Measurements from ENCODE around the gene STAP1.
"Not testable (repeated sequence)": the region's sequence is repeated elsewhere in the genome, so short reads cannot be mapped to it uniquely, and the experiment has no call there.

Gene STAP1

DNA sequence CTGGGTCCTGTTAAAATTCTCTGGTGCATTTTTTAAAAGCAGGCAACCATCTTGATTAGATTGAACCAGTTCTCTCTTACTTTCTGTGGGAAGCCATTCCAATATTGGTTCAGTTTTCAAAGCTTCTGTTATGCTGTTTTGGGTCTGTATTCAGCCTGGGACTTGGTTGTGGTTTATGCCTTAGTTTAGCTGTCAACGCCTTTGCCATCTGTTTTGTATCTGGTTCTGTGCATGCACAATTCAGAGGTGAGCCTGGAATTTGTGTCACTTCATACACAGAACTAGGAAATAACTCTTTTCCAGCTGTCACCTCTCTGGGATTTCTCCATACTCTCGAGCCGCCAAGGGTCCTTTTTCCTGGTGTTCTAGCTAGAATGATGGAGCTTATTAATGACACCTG is 46.2 kb downstream of the STAP1 start:
- no peak for DNase-seq
- Histone ChIP-seq H3K4me1 (ENCODE audit: control insufficient read depth, insufficient read depth, low read length, poor library complexity, severe bottlenecking) (no peaks in the 10 kb centered on the region), H3K9me3 (ENCODE audit: control insufficient read depth, low read length) (no peaks in the 10 kb centered on the region), H3K27ac (ENCODE audit: insufficient read depth, low read length, poor library complexity, severe bottlenecking) (no peak overlapping the region), H3K4me3 (ENCODE audit: insufficient read depth, low read depth, low read length, poor library complexity, severe bottlenecking) (no peak overlapping the region), H3K27me3 (replicated peaks; ENCODE audit: control insufficient read depth, insufficient read depth, low read length, poor library complexity, severe bottlenecking) (no peaks in the 10 kb centered on the region), H3K36me3 (ENCODE audit: control insufficient read depth, insufficient read depth, low read length) (no peaks in the 10 kb centered on the region)

DNA sequence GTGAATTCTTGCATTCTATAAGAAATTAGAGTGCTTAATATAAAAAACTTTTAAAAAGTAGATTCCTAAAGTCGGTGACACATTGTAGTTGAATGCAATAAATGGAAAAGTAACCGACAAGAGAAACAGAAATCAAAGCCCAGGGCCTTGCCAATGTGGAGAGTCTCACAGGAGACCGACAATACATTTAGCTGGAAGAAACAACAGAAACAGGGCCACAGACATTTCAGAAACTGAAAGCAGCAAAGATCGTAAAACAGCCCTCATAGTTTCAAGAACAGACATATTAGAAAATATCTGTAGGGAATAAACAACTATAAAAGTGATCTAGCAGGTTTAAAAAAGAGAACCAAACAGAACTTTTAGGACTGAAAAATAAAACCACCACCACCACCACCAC is 49.5 kb downstream of the STAP1 start:
- peaks cover 4% of the 10 kb centered on the region for H3K9me3 ChIP-seq (ENCODE audit: control insufficient read depth, low read length)
- no peak for DNase-seq
- H3K36me3 ChIP-seq (ENCODE audit: control insufficient read depth, insufficient read depth, low read length), result no peaks in the 10 kb centered on the region
- H3K27me3 ChIP-seq (replicated peaks; ENCODE audit: control insufficient read depth, insufficient read depth, low read length, poor library complexity, severe bottlenecking), result no peaks in the 10 kb centered on the region
- no peak overlapping the region for H3K27ac ChIP-seq (ENCODE audit: insufficient read depth, low read length, poor library complexity, severe bottlenecking)
- H3K4me1 ChIP-seq (ENCODE audit: control insufficient read depth, insufficient read depth, low read length, poor library complexity, severe bottlenecking), result no peaks in the 10 kb centered on the region
- no peak overlapping the region for H3K4me3 ChIP-seq (ENCODE audit: insufficient read depth, low read depth, low read length, poor library complexity, severe bottlenecking)

DNA sequence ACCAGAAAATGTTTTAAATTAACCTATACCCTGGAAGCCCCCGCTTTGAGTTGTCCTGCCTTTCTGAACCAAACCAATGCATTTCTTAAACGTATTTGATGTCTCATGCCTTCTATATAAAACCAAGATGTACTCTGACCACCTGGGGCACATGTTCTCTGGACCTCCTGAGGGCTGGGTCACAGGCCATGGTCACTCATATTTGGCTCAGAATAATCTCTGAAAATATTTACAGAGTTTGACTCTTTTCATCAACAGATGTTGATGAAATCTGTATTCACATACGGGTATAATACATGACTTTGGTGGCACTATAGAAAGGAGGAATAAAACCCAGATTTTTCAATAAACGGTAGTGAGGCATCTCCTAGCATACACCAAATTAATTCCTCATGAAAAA is 55.7 kb downstream of the STAP1 start:
- Histone ChIP-seq H3K4me3 (ENCODE audit: insufficient read depth, low read depth, low read length, poor library complexity, severe bottlenecking) (no peak overlapping the region), H3K36me3 (ENCODE audit: control insufficient read depth, insufficient read depth, low read length) (peaks cover 10% of the 10 kb centered on the region), H3K27ac (ENCODE audit: insufficient read depth, low read length, poor library complexity, severe bottlenecking) (no peak overlapping the region), H3K27me3 (replicated peaks; ENCODE audit: control insufficient read depth, insufficient read depth, low read length, poor library complexity, severe bottlenecking) (no peaks in the 10 kb centered on the region), H3K4me1 (ENCODE audit: control insufficient read depth, insufficient read depth, low read length, poor library complexity, severe bottlenecking) (no peaks in the 10 kb centered on the region), H3K9me3 (ENCODE audit: control insufficient read depth, low read length) (peaks cover 4% of the 10 kb centered on the region)
- no peak for DNase-seq

DNA sequence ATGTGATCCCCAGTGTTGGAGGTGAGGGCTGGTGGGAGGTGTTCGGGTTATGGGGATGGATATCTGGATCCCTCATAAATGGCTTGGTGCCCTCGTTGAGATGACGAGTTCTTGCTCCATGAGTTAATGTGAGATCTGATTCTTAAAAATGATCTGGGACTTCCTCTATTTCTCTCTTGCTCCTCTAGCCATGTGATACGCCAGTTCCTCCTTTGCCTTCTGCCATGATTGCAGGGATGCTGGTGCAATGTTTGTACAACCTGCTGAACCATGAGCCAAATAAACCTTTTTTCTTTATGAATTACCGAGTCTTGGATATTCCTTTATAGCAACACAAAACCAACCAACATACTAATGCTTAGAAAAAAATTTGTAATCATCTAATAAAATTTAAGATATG is 56.6 kb downstream of the STAP1 start:
- no peaks in the 10 kb centered on the region for H3K27me3 ChIP-seq (replicated peaks; ENCODE audit: control insufficient read depth, insufficient read depth, low read length, poor library complexity, severe bottlenecking)
- no peak overlapping the region for H3K27ac ChIP-seq (ENCODE audit: insufficient read depth, low read length, poor library complexity, severe bottlenecking)
- no peaks in the 10 kb centered on the region for H3K4me1 ChIP-seq (ENCODE audit: control insufficient read depth, insufficient read depth, low read length, poor library complexity, severe bottlenecking)
- H3K36me3 ChIP-seq (ENCODE audit: control insufficient read depth, insufficient read depth, low read length), result peaks cover 14% of the 10 kb centered on the region
- H3K9me3 ChIP-seq (ENCODE audit: control insufficient read depth, low read length), result peaks cover under 1% of the 10 kb centered on the region
- no peak for DNase-seq
- no peak overlapping the region for H3K4me3 ChIP-seq (ENCODE audit: insufficient read depth, low read depth, low read length, poor library complexity, severe bottlenecking)

DNA sequence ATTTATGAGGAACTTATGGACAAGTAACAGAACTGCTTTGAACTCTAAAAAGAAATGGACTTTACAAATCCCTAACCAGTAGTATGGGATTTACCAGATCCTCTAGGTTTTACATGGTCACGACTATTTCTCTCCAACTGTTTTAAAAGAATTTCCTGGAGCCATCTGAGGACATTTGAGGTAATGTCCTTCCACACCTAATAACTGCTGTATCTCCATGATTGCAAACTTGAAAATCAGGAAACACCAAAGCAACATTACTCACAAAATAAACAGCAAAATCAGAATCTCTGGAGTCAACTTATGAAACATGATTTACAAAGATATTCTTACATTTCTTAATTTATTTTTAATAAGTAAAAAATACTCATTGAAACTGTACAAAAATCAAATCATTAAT is 58.0 kb downstream of the STAP1 start:
- no peak for DNase-seq
- Histone ChIP-seq H3K9me3 (ENCODE audit: control insufficient read depth, low read length) (no peaks in the 10 kb centered on the region), H3K4me1 (ENCODE audit: control insufficient read depth, insufficient read depth, low read length, poor library complexity, severe bottlenecking) (no peaks in the 10 kb centered on the region), H3K27me3 (replicated peaks; ENCODE audit: control insufficient read depth, insufficient read depth, low read length, poor library complexity, severe bottlenecking) (no peaks in the 10 kb centered on the region), H3K4me3 (ENCODE audit: insufficient read depth, low read depth, low read length, poor library complexity, severe bottlenecking) (no peak overlapping the region), H3K36me3 (ENCODE audit: control insufficient read depth, insufficient read depth, low read length) (peaks cover 25% of the 10 kb centered on the region), H3K27ac (ENCODE audit: insufficient read depth, low read length, poor library complexity, severe bottlenecking) (no peak overlapping the region)

DNA sequence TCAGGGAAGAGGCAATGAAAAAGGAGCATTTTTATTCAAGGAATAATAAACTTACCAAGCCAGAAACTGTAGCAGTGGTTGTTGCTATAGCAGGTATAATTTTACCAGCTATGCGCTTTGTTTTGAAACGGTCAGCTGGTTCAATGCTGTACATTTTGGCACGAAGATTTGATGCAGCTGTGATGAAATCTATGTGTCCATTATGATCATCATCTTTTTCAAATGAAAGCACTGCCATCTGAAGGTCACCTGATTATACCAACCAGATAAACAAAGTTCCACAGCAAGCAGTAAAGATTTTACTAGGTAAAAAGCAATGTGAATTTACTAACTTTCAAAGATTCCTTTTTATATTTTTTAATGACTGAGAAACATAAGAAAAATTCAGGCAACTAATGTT is 66.4 kb downstream of the STAP1 start:
- no peaks in the 10 kb centered on the region for H3K4me1 ChIP-seq (ENCODE audit: control insufficient read depth, insufficient read depth, low read length, poor library complexity, severe bottlenecking)
- no peaks in the 10 kb centered on the region for H3K9me3 ChIP-seq (ENCODE audit: control insufficient read depth, low read length)
- H3K36me3 ChIP-seq (ENCODE audit: control insufficient read depth, insufficient read depth, low read length), result peaks cover 30% of the 10 kb centered on the region
- H3K27me3 ChIP-seq (replicated peaks; ENCODE audit: control insufficient read depth, insufficient read depth, low read length, poor library complexity, severe bottlenecking), result no peaks in the 10 kb centered on the region
- H3K27ac ChIP-seq (ENCODE audit: insufficient read depth, low read length, poor library complexity, severe bottlenecking), result no peak overlapping the region
- H3K4me3 ChIP-seq (ENCODE audit: insufficient read depth, low read depth, low read length, poor library complexity, severe bottlenecking), result no peak overlapping the region
- no peak for DNase-seq

DNA sequence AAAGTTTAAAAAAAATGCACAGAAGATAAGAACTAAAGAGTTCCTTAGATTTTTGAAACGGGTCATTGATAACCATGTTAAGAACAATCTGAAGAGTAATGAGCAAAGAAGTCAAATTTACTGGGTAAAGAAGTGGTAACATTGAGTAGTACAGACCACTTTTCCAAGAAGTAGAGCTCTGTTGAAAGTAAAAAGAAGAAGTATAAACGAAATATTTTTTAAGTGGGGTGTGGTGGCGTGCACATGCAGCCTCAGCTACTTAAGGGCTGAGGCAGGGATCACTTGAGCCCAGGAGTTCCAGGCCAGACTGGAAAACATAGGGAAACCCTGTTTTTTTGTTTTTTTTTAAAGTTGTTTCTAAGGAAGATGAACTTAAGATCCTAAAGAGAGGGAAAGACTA is 74.0 kb downstream of the STAP1 start:
- Histone ChIP-seq H3K27ac (ENCODE audit: insufficient read depth, low read length, poor library complexity, severe bottlenecking) (no peak overlapping the region), H3K27me3 (replicated peaks; ENCODE audit: control insufficient read depth, insufficient read depth, low read length, poor library complexity, severe bottlenecking) (no peaks in the 10 kb centered on the region), H3K4me1 (ENCODE audit: control insufficient read depth, insufficient read depth, low read length, poor library complexity, severe bottlenecking) (no peaks in the 10 kb centered on the region), H3K4me3 (ENCODE audit: insufficient read depth, low read depth, low read length, poor library complexity, severe bottlenecking) (no peak overlapping the region), H3K9me3 (ENCODE audit: control insufficient read depth, low read length) (no peaks in the 10 kb centered on the region), H3K36me3 (ENCODE audit: control insufficient read depth, insufficient read depth, low read length) (peaks cover 13% of the 10 kb centered on the region)
- no peak for DNase-seq

DNA sequence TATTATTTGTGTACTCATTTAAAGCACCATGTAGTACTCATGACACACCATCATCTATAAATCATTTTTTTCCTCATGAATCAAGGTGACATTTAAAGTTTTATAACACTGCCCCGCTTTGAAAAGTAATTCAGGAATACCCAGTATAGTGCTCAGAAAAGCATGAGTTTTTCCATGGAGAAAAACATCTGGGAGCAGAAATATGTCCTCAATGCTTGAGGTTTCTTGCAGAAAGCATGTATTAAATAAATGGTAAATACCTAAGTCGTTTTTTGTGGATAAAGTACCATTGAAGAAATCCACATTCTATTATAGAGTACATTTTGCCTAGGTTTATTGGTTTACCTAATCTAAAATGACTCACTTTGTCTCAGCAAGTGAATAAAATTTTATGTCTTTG is 76.2 kb downstream of the STAP1 start:
- Histone ChIP-seq H3K27ac (ENCODE audit: insufficient read depth, low read length, poor library complexity, severe bottlenecking) (no peak overlapping the region), H3K4me1 (ENCODE audit: control insufficient read depth, insufficient read depth, low read length, poor library complexity, severe bottlenecking) (no peaks in the 10 kb centered on the region), H3K36me3 (ENCODE audit: control insufficient read depth, insufficient read depth, low read length) (peaks cover 26% of the 10 kb centered on the region), H3K9me3 (ENCODE audit: control insufficient read depth, low read length) (no peaks in the 10 kb centered on the region), H3K27me3 (replicated peaks; ENCODE audit: control insufficient read depth, insufficient read depth, low read length, poor library complexity, severe bottlenecking) (no peaks in the 10 kb centered on the region), H3K4me3 (ENCODE audit: insufficient read depth, low read depth, low read length, poor library complexity, severe bottlenecking) (no peak overlapping the region)
- no peak for DNase-seq

DNA sequence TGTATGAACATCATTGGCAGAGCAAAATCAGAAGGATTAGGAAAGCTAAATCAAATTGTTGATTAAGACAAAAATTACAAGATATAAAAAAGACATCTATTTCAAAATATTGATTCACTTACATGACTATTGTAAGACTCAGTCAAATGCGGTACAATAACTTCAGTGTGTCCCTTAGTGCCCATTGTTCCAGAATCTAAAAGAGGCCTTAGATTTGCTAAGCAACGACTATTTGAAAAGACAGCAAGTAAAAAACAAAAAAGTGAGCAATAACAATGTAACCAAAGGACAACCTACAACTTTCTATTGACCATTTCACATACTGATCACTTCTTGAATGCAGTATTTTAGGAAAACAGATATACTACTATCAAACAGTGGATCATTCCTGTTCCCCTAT is 76.8 kb downstream of the STAP1 start:
- Histone ChIP-seq H3K4me1 (ENCODE audit: control insufficient read depth, insufficient read depth, low read length, poor library complexity, severe bottlenecking) (no peaks in the 10 kb centered on the region), H3K27ac (ENCODE audit: insufficient read depth, low read length, poor library complexity, severe bottlenecking) (no peak overlapping the region), H3K27me3 (replicated peaks; ENCODE audit: control insufficient read depth, insufficient read depth, low read length, poor library complexity, severe bottlenecking) (no peaks in the 10 kb centered on the region), H3K4me3 (ENCODE audit: insufficient read depth, low read depth, low read length, poor library complexity, severe bottlenecking) (no peak overlapping the region), H3K9me3 (ENCODE audit: control insufficient read depth, low read length) (no peaks in the 10 kb centered on the region), H3K36me3 (ENCODE audit: control insufficient read depth, insufficient read depth, low read length) (peaks cover 30% of the 10 kb centered on the region)
- no peak for DNase-seq

DNA sequence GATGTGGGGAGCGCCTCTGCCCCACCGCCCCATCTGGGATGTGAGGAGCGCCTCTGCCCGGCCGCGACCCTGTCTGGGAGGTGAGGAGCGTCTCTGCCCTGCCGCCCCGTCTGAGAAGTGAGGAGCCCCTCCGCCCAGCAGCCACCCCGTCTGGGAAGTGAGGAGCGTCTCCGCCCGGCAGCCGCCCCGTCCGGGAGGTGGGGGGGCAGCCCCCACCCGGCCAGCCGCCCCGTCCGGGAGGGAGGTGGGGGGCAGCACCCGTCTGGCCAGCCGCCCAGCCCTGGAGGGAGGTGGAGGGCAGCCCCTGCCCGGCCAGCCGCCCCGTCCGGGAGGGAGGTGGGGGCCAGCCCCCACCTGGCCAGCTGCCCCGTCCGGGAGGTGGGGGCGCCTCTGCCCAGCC is 78.5 kb downstream of the STAP1 start:
- H3K27ac ChIP-seq (ENCODE audit: insufficient read depth, low read length, poor library complexity, severe bottlenecking); H3K4me1 ChIP-seq (ENCODE audit: control insufficient read depth, insufficient read depth, low read length, poor library complexity, severe bottlenecking); H3K9me3 ChIP-seq (ENCODE audit: control insufficient read depth, low read length); H3K27me3 ChIP-seq (replicated peaks; ENCODE audit: control insufficient read depth, insufficient read depth, low read length, poor library complexity, severe bottlenecking); H3K4me3 ChIP-seq (ENCODE audit: insufficient read depth, low read depth, low read length, poor library complexity, severe bottlenecking); DNase-seq: not testable (repeated sequence)
- peaks cover 31% of the 10 kb centered on the region for H3K36me3 ChIP-seq (ENCODE audit: control insufficient read depth, insufficient read depth, low read length)

DNA sequence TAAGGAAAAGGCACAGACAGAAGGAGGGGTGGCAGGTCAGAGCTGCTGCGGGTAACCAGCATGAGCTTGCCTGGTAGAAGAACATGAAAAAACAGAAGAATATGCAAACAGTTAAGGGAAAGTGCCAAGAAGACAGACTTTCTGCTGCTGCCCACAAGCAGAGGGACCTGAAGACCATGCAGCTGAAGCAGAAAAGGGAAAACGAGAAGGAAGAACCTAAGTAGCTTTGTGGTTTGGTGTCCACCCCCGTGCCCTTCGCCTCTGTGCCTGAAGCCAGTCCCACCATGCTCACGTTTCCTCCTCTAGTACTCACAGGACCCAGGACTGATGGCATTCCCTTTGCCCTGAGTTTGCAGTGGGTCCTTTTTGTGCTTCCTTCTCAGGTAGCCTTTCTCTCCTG is 79.6 kb downstream of the STAP1 start:
- Histone ChIP-seq H3K27ac (ENCODE audit: insufficient read depth, low read length, poor library complexity, severe bottlenecking) (no peak overlapping the region), H3K27me3 (replicated peaks; ENCODE audit: control insufficient read depth, insufficient read depth, low read length, poor library complexity, severe bottlenecking) (no peaks in the 10 kb centered on the region), H3K36me3 (ENCODE audit: control insufficient read depth, insufficient read depth, low read length) (peaks cover 31% of the 10 kb centered on the region), H3K4me1 (ENCODE audit: control insufficient read depth, insufficient read depth, low read length, poor library complexity, severe bottlenecking) (no peaks in the 10 kb centered on the region), H3K9me3 (ENCODE audit: control insufficient read depth, low read length) (no peaks in the 10 kb centered on the region), H3K4me3 (ENCODE audit: insufficient read depth, low read depth, low read length, poor library complexity, severe bottlenecking) (no peak overlapping the region)
- DNase-seq, result no peak
